Hepatocyte (in vitro differentiated cells): ENCODE measurements around the gene PRELP. TPM values are rescaled to one million over a fixed set of nuclear protein-coding genes. Genes with fewer than 3 reads are reported as not detected.

Source experiments
- DNase-seq: peaks from one replicate; pipeline ENCODE4 v3.0.0-alpha.2; 2016; ENCODE audit warnings: low spot score
- H2AFZ ChIP-seq: fragments of 200-600 bp; sonication (generic); 2 replicates; pipeline ENCODE4 v1.6.0; 2016; ENCODE audit warnings: antibody characterized with exemption, mild to moderate bottlenecking
- H3K27ac ChIP-seq: fragments of 200-600 bp; sonication (generic); 2 replicates; pipeline ENCODE4 v1.5.1; 2016; ENCODE audit warnings: mild to moderate bottlenecking
- H3K27me3 ChIP-seq: fragments of 200-600 bp; sonication (generic); 2 replicates; pipeline ENCODE4 v1.6.1; 2016
- H3K36me3 ChIP-seq: fragments of 200-600 bp; sonication (generic); replicated peaks from 2 replicates; pipeline ENCODE4 v1.5.1; 2016; ENCODE audit warnings: low read depth; ENCODE audit not compliant: insufficient read depth
- H3K4me1 ChIP-seq: fragments of 200-600 bp; sonication (generic); 2 replicates; pipeline ENCODE4 v1.5.1; 2016; ENCODE audit warnings: mild to moderate bottlenecking, moderate library complexity; ENCODE audit not compliant: insufficient read depth
- H3K4me2 ChIP-seq: fragments of 200-600 bp; sonication (generic); 2 replicates; pipeline ENCODE4 v1.6.0; 2016
- H3K4me3 ChIP-seq: fragments of 200-600 bp; sonication (generic); 2 replicates; pipeline ENCODE4 v1.5.1; 2016; ENCODE audit warnings: mild to moderate bottlenecking
- H3K79me2 ChIP-seq: fragments of 200-600 bp; sonication (generic); 2 replicates; pipeline ENCODE4 v1.6.0; 2017; ENCODE audit warnings: mild to moderate bottlenecking
- H3K9me2 ChIP-seq: fragments of 200-600 bp; sonication (generic); replicated peaks from 2 replicates; pipeline ENCODE4 v1.6.0; 2017; ENCODE audit warnings: mild to moderate bottlenecking; ENCODE audit not compliant: insufficient read depth
- H3K9me3 ChIP-seq: fragments of 200-600 bp; sonication (generic); 2 replicates; pipeline ENCODE4 v1.5.1; 2016; ENCODE audit warnings: low read depth, mild to moderate bottlenecking
- H4K20me1 ChIP-seq: fragments of 200-600 bp; sonication (generic); 2 replicates; pipeline ENCODE4 v1.6.0; 2016; ENCODE audit warnings: mild to moderate bottlenecking; ENCODE audit not compliant: insufficient read depth, poor library complexity, severe bottlenecking
- EZH2 ChIP-seq: fragments of 200-600 bp; sonication (generic); IDR thresholded peaks from 2 replicates; pipeline ENCODE4 v1.6.1; 2016; ENCODE audit warnings: antibody characterized with exemption, mild to moderate bottlenecking, borderline replicate concordance
- EZH2phosphoT487 ChIP-seq: fragments of 200-600 bp; sonication (generic); IDR thresholded peaks from one replicate; pipeline ENCODE4 v1.6.1; 2018; ENCODE audit warnings: antibody characterized with exemption, mild to moderate bottlenecking, low read depth, moderate library complexity; ENCODE audit not compliant: unreplicated experiment, severe bottlenecking
- WGBS: methylation state at CpG from one replicate; pipeline ENCODE4 v1.1.6; 2016; ENCODE audit warnings: low lambda C conversion rate; ENCODE audit errors: missing lambda C conversion rate; 5-methylcytosine and 5-hydroxymethylcytosine counted together
- polyA plus RNA-seq: library from polyadenylated mRNA; unstranded; fragments of >200 nt; fragmentation: Nextera tagmentation; extraction: Ambion mirVana; gene quantifications from 2 replicates; pipeline ENCODE4 v1.2.1, GENCODE V29; 2016
- total RNA-seq: library from RNA; depleted of rRNA; stranded (reverse); fragments of >200 nt; gene quantifications from 2 replicates; pipeline ENCODE4 v1.2.3, GENCODE V29; 2014
- TF ChIP-seq, protein P1 (sequence below): fragments of 200-600 bp; sonication (generic); IDR thresholded peaks from 2 replicates; pipeline ENCODE4 v1.5.1; 2016; ENCODE audit warnings: antibody characterized with exemption, mild to moderate bottlenecking; ENCODE audit not compliant: poor library complexity

PRELP gene
- total and polyA plus RNA-seq, 2 experiments from 2014 or later = 0.83 to 10.8 TPM

DNA sequence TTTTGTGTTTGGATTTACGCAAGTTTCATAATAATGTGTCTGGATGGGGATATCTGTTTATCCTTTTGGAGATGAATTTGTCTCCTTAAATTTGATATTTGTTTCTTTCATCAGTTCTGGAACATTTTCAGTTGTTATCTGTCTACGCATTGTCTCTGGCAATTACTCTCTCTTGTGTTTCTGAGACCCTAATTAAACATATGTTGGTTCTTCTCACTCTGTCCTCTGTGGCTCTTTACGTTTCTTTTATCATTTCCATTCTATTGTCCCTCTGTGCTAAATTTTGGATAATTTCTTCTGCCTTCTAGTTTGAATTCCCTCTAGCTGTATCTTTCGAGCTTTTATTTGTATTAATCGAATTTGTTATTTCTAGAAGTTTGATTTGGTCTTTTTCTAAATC lies 17.5 kb upstream of the PRELP start:
- Histone ChIP-seq H3K4me1 (no peaks in the 10 kb centered on the region), H3K4me2 (no peak overlapping the region), H3K79me2 (no peaks in the 10 kb centered on the region), H3K9me2 (no peaks in the 10 kb centered on the region), H2AFZ (no peak overlapping the region), H3K27me3 (no peaks in the 10 kb centered on the region), H3K36me3 (no peaks in the 10 kb centered on the region), H3K4me3 (no peak overlapping the region), H3K9me3 (no peaks in the 10 kb centered on the region), H4K20me1 (no peaks in the 10 kb centered on the region), H3K27ac (no peak overlapping the region)
- 91% methylated on average over 5 of the region's 5 CpGs for WGBS
- DNase-seq = no peak
- TF ChIP-seq, protein P1, sequence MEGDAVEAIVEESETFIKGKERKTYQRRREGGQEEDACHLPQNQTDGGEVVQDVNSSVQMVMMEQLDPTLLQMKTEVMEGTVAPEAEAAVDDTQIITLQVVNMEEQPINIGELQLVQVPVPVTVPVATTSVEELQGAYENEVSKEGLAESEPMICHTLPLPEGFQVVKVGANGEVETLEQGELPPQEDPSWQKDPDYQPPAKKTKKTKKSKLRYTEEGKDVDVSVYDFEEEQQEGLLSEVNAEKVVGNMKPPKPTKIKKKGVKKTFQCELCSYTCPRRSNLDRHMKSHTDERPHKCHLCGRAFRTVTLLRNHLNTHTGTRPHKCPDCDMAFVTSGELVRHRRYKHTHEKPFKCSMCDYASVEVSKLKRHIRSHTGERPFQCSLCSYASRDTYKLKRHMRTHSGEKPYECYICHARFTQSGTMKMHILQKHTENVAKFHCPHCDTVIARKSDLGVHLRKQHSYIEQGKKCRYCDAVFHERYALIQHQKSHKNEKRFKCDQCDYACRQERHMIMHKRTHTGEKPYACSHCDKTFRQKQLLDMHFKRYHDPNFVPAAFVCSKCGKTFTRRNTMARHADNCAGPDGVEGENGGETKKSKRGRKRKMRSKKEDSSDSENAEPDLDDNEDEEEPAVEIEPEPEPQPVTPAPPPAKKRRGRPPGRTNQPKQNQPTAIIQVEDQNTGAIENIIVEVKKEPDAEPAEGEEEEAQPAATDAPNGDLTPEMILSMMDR = no peak
- no peak for TF ChIP-seq EZH2
- no peak for TF ChIP-seq EZH2phosphoT487

DNA sequence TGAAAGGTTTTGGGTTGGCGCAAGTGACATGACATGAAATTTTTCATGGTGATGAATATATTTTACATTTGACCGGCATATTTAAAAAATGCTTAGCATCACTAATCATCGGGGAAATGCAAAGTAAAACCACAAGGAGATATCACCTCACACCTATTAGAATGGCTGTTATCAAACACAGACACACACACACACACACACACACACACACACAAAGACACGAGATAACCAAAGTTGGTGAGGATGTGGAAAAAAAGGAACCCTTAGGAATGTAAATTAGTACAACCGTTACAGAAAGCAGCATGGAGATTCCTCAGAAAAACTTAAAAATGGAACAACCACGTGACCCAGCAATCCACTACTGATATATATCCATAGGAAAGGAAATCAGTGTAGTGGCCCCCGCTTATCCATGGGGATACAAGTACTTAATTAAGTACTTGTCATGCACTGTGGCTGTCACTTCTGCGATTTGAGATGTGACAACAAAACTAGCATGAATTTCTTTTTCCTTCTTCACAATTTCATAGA lies 15.9 kb upstream of the PRELP start:
- peaks cover 6% of the 10 kb centered on the region for H3K4me1 ChIP-seq
- no peak overlapping the region for H3K27ac ChIP-seq
- H3K9me2 ChIP-seq = no peaks in the 10 kb centered on the region
- no peak overlapping the region for H2AFZ ChIP-seq
- no peak for DNase-seq
- no peaks in the 10 kb centered on the region for H4K20me1 ChIP-seq
- no peaks in the 10 kb centered on the region for H3K79me2 ChIP-seq
- H3K4me2 ChIP-seq = no peak overlapping the region
- TF ChIP-seq, protein P1 = no peak
- no peak for TF ChIP-seq EZH2phosphoT487
- TF ChIP-seq EZH2 = no peak
- no peaks in the 10 kb centered on the region for H3K27me3 ChIP-seq
- no peaks in the 10 kb centered on the region for H3K36me3 ChIP-seq
- WGBS = 62% methylated on average over 8 of the region's 8 CpGs
- H3K9me3 ChIP-seq = no peaks in the 10 kb centered on the region
- no peak overlapping the region for H3K4me3 ChIP-seq

DNA sequence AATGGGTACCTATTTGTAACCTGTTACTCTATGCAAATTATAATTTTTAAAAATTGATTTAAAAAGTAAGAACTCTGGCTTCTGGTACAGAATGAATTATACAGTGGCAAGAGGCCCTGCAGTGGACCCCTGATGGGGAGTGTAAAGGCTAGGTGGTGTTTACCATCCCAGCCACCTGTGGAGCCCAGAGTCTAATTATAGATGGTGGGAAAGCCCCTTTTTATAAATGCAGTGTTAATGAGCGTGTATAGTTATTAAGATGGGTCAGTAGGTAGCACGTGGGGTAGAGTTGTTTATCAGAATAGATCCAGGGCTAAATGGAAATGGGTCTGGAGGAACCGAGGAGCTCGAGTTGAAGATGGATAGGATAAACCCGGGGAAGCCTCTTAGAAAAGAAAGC lies 13.9 kb upstream of the PRELP start:
- TF ChIP-seq EZH2phosphoT487 = no peak
- TF ChIP-seq, protein P1 = no peak
- no peak for TF ChIP-seq EZH2
- 44% methylated on average over 5 of the region's 5 CpGs for WGBS
- H2AFZ ChIP-seq = no peak overlapping the region
- DNase-seq = no peak
- H3K36me3 ChIP-seq = no peaks in the 10 kb centered on the region
- H3K4me1 ChIP-seq = peaks cover 21% of the 10 kb centered on the region
- no peak overlapping the region for H3K4me3 ChIP-seq
- H3K4me2 ChIP-seq = no peak overlapping the region
- no peaks in the 10 kb centered on the region for H3K79me2 ChIP-seq
- H3K27me3 ChIP-seq = no peaks in the 10 kb centered on the region
- no peak overlapping the region for H3K27ac ChIP-seq
- H3K9me2 ChIP-seq = no peaks in the 10 kb centered on the region
- H3K9me3 ChIP-seq = no peaks in the 10 kb centered on the region
- H4K20me1 ChIP-seq = no peaks in the 10 kb centered on the region
